ENCODE results near the gene S100A2.

S100A2 gene

GRCh38 chr1:153610334-153610733 lies 44.7 kb upstream of the S100A2 start:
- no peaks in the 10 kb centered on the region for H3K36me3 ChIP-seq (ENCODE audit: control insufficient read depth, insufficient read depth, low read length)
- H3K27me3 ChIP-seq (replicated peaks; ENCODE audit: control insufficient read depth, insufficient read depth, low read length, poor library complexity, severe bottlenecking), result no peaks in the 10 kb centered on the region
- no peaks in the 10 kb centered on the region for H3K9me3 ChIP-seq (ENCODE audit: control insufficient read depth, low read length)
- no peak overlapping the region for H3K27ac ChIP-seq (ENCODE audit: insufficient read depth, low read length, poor library complexity, severe bottlenecking)
- H3K4me3 ChIP-seq (ENCODE audit: insufficient read depth, low read depth, low read length, poor library complexity, severe bottlenecking), result no peak overlapping the region
- H3K4me1 ChIP-seq (ENCODE audit: control insufficient read depth, insufficient read depth, low read length, poor library complexity, severe bottlenecking), result no peaks in the 10 kb centered on the region
- no peak for DNase-seq

- Histone ChIP-seq H3K4me1 (ENCODE audit: control insufficient read depth, insufficient read depth, low read length, poor library complexity, severe bottlenecking) (no peaks in the 10 kb centered on the region), H3K4me3 (ENCODE audit: insufficient read depth, low read depth, low read length, poor library complexity, severe bottlenecking) (no peak overlapping the region), H3K9me3 (ENCODE audit: control insufficient read depth, low read length) (no peaks in the 10 kb centered on the region), H3K27ac (ENCODE audit: insufficient read depth, low read length, poor library complexity, severe bottlenecking) (no peak overlapping the region), H3K36me3 (ENCODE audit: control insufficient read depth, insufficient read depth, low read length) (no peaks in the 10 kb centered on the region), H3K27me3 (replicated peaks; ENCODE audit: control insufficient read depth, insufficient read depth, low read length, poor library complexity, severe bottlenecking) (no peaks in the 10 kb centered on the region)
- no peak for DNase-seq
These were observed 43.9 kb upstream of the S100A2 start for GRCh38 chr1:153609585-153609907.

- Histone ChIP-seq H3K9me3 (ENCODE audit: control insufficient read depth, low read length) (no peaks in the 10 kb centered on the region), H3K27me3 (replicated peaks; ENCODE audit: control insufficient read depth, insufficient read depth, low read length, poor library complexity, severe bottlenecking) (no peaks in the 10 kb centered on the region), H3K36me3 (ENCODE audit: control insufficient read depth, insufficient read depth, low read length) (no peaks in the 10 kb centered on the region), H3K4me1 (ENCODE audit: control insufficient read depth, insufficient read depth, low read length, poor library complexity, severe bottlenecking) (no peaks in the 10 kb centered on the region), H3K4me3 (ENCODE audit: insufficient read depth, low read depth, low read length, poor library complexity, severe bottlenecking) (no peak overlapping the region), H3K27ac (ENCODE audit: insufficient read depth, low read length, poor library complexity, severe bottlenecking) (no peak overlapping the region)
- no peak for DNase-seq
These were observed 43.3 kb upstream of the S100A2 start for GRCh38 chr1:153608742-153609584.

DNA sequence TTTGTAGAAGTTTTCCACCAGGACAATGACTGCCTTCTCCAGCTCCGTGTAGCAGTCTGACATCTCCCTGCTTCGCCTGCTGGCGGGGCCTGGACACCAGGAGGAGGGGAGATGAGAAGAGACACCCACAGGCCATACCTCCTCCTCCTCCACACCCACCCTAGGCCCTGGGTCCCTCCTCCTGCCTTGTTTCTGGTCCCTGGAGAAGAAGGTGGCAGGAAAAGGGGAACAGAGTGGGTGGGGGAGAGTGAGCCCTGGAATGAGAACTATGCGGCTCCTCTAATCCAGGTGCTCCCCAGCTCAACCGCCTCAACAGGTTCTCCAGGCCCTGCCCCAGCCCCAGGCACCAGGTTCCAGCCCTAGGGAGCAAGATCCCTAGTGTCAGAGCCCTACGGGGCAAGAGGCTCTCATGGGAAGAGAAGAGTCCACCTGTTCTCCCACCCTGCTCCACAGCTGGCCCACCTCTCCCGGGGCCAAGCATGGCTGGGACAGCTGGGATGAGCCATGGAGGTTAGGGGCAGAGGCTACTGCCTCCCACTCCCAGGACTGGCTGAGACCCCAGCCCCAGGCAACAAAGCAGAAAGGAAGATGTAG lies 42.5 kb upstream of the S100A2 start:
- H3K4me1 ChIP-seq (ENCODE audit: control insufficient read depth, insufficient read depth, low read length, poor library complexity, severe bottlenecking), result no peaks in the 10 kb centered on the region
- DNase-seq, result no peak
- no peak overlapping the region for H3K4me3 ChIP-seq (ENCODE audit: insufficient read depth, low read depth, low read length, poor library complexity, severe bottlenecking)
- H3K9me3 ChIP-seq (ENCODE audit: control insufficient read depth, low read length), result no peaks in the 10 kb centered on the region
- H3K27me3 ChIP-seq (replicated peaks; ENCODE audit: control insufficient read depth, insufficient read depth, low read length, poor library complexity, severe bottlenecking), result no peaks in the 10 kb centered on the region
- no peaks in the 10 kb centered on the region for H3K36me3 ChIP-seq (ENCODE audit: control insufficient read depth, insufficient read depth, low read length)
- no peak overlapping the region for H3K27ac ChIP-seq (ENCODE audit: insufficient read depth, low read length, poor library complexity, severe bottlenecking)

DNA sequence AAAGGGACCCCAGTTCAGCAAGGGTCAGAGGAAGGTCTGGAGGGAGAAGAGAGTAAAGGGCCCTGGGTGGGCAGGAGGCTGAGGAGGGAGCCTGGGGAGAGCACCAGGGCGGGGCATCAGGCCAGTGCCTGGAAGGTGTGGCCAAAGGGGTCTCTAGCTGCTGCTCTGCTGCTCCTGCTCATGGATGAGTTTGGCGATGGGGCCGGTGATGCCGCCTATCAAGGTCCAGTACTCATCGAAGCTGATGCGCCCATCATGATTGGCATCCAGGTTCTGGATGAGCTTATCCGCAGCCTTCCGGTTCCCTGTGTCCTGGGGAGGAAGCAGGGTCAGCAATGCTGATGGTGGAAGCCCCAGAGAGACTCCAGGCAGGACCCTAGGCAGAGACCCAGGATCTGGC lies 41.7 kb upstream of the S100A2 start:
- Histone ChIP-seq H3K36me3 (ENCODE audit: control insufficient read depth, insufficient read depth, low read length) (no peaks in the 10 kb centered on the region), H3K9me3 (ENCODE audit: control insufficient read depth, low read length) (no peaks in the 10 kb centered on the region), H3K27me3 (replicated peaks; ENCODE audit: control insufficient read depth, insufficient read depth, low read length, poor library complexity, severe bottlenecking) (no peaks in the 10 kb centered on the region), H3K4me3 (ENCODE audit: insufficient read depth, low read depth, low read length, poor library complexity, severe bottlenecking) (no peak overlapping the region), H3K4me1 (ENCODE audit: control insufficient read depth, insufficient read depth, low read length, poor library complexity, severe bottlenecking) (no peaks in the 10 kb centered on the region), H3K27ac (ENCODE audit: insufficient read depth, low read length, poor library complexity, severe bottlenecking) (no peak overlapping the region)
- DNase-seq, result no peak

- no peaks in the 10 kb centered on the region for H3K27me3 ChIP-seq (replicated peaks; ENCODE audit: control insufficient read depth, insufficient read depth, low read length, poor library complexity, severe bottlenecking)
- DNase-seq, result no peak
- no peak overlapping the region for H3K27ac ChIP-seq (ENCODE audit: insufficient read depth, low read length, poor library complexity, severe bottlenecking)
- H3K36me3 ChIP-seq (ENCODE audit: control insufficient read depth, insufficient read depth, low read length), result no peaks in the 10 kb centered on the region
- H3K4me1 ChIP-seq (ENCODE audit: control insufficient read depth, insufficient read depth, low read length, poor library complexity, severe bottlenecking), result no peaks in the 10 kb centered on the region
- no peak overlapping the region for H3K4me3 ChIP-seq (ENCODE audit: insufficient read depth, low read depth, low read length, poor library complexity, severe bottlenecking)
- no peaks in the 10 kb centered on the region for H3K9me3 ChIP-seq (ENCODE audit: control insufficient read depth, low read length)
These were observed 40.5 kb upstream of the S100A2 start for GRCh38 chr1:153606194-153606593.

DNA sequence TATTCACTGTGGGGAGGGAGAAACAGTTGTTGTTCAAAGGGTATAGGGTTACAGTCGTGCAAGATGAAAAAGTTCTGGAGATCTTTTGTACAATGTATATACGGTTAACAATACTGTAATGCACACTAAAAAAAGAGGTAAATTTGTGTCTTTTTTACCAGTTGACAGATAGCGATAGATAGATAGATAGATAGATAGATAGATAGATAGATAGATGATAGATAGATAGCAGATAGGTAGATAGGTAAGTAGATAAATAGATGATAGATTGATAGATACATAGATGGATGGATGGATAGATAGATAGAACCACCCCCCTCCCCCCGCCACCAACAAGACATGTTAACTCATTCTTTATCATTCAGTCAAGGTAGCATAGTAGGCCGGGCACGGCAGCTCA lies 37.1 kb upstream of the S100A2 start:
- Histone ChIP-seq H3K4me1 (ENCODE audit: control insufficient read depth, insufficient read depth, low read length, poor library complexity, severe bottlenecking) (peaks cover 6% of the 10 kb centered on the region), H3K4me3 (ENCODE audit: insufficient read depth, low read depth, low read length, poor library complexity, severe bottlenecking) (no peak overlapping the region), H3K9me3 (ENCODE audit: control insufficient read depth, low read length) (no peaks in the 10 kb centered on the region), H3K27ac (ENCODE audit: insufficient read depth, low read length, poor library complexity, severe bottlenecking) (no peak overlapping the region), H3K36me3 (ENCODE audit: control insufficient read depth, insufficient read depth, low read length) (no peaks in the 10 kb centered on the region), H3K27me3 (replicated peaks; ENCODE audit: control insufficient read depth, insufficient read depth, low read length, poor library complexity, severe bottlenecking) (no peaks in the 10 kb centered on the region)
- DNase-seq, result no peak

GRCh38 chr1:153599847-153600246 lies 34.2 kb upstream of the S100A2 start:
- Histone ChIP-seq H3K4me1 (ENCODE audit: control insufficient read depth, insufficient read depth, low read length, poor library complexity, severe bottlenecking) (peaks cover 8% of the 10 kb centered on the region), H3K27me3 (replicated peaks; ENCODE audit: control insufficient read depth, insufficient read depth, low read length, poor library complexity, severe bottlenecking) (no peaks in the 10 kb centered on the region), H3K36me3 (ENCODE audit: control insufficient read depth, insufficient read depth, low read length) (no peaks in the 10 kb centered on the region), H3K9me3 (ENCODE audit: control insufficient read depth, low read length) (no peaks in the 10 kb centered on the region), H3K4me3 (ENCODE audit: insufficient read depth, low read depth, low read length, poor library complexity, severe bottlenecking) (no peak overlapping the region), H3K27ac (ENCODE audit: insufficient read depth, low read length, poor library complexity, severe bottlenecking) (no peak overlapping the region)
- DNase-seq, result no peak

DNA sequence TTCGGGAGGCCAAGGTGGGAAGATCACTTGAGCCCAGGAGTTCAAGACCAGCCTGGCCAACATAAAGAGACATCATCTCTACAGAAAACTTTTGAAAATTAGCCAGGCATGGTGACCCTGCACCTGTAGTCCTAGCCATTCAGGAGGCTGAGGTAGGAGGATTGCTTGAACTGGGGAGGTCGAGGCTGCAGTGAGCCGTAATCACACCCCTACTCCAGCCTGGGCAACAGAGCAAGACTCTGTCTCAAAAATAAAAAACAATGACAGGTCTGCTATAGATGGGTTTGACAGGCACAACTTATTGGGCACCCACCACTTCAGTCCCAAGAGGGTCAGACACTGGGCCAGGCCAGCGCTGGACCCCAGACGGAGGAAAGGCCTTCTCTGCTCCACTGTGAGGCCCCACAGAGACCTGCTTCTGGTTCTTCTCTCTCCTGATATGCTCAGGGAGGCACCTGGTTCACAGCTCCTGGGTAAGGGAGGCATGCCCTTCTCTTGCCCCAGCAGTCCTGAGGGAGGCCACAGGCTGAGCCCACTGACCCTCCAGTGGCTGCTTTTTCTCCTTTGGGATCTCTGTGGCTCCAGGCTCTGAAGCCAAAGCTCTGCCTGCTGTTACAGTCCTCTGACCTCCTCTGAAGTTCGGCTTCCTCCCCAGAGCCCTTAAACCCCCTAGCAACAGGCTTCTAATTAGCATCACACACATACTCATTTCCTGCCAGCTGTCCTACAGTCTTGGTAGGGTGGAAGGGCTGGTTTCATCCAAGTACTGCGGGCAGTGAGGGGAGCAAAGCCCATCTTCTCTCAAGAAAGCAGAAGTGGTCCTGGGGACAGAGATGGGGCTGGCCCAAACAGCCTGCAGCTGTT lies 32.9 kb upstream of the S100A2 start:
- Histone ChIP-seq H3K36me3 (ENCODE audit: control insufficient read depth, insufficient read depth, low read length) (no peaks in the 10 kb centered on the region), H3K27ac (ENCODE audit: insufficient read depth, low read length, poor library complexity, severe bottlenecking) (no peak overlapping the region), H3K9me3 (ENCODE audit: control insufficient read depth, low read length) (no peaks in the 10 kb centered on the region), H3K4me1 (ENCODE audit: control insufficient read depth, insufficient read depth, low read length, poor library complexity, severe bottlenecking) (peaks cover 8% of the 10 kb centered on the region), H3K27me3 (replicated peaks; ENCODE audit: control insufficient read depth, insufficient read depth, low read length, poor library complexity, severe bottlenecking) (no peaks in the 10 kb centered on the region), H3K4me3 (ENCODE audit: insufficient read depth, low read depth, low read length, poor library complexity, severe bottlenecking) (no peak overlapping the region)
- no peak for DNase-seq

GRCh38 chr1:153597206-153597605 lies 31.6 kb upstream of the S100A2 start:
- no peaks in the 10 kb centered on the region for H3K36me3 ChIP-seq (ENCODE audit: control insufficient read depth, insufficient read depth, low read length)
- H3K4me3 ChIP-seq (ENCODE audit: insufficient read depth, low read depth, low read length, poor library complexity, severe bottlenecking), result no peak overlapping the region
- H3K4me1 ChIP-seq (ENCODE audit: control insufficient read depth, insufficient read depth, low read length, poor library complexity, severe bottlenecking), result peaks cover 8% of the 10 kb centered on the region
- DNase-seq, result no peak
- no peaks in the 10 kb centered on the region for H3K27me3 ChIP-seq (replicated peaks; ENCODE audit: control insufficient read depth, insufficient read depth, low read length, poor library complexity, severe bottlenecking)
- no peak overlapping the region for H3K27ac ChIP-seq (ENCODE audit: insufficient read depth, low read length, poor library complexity, severe bottlenecking)
- no peaks in the 10 kb centered on the region for H3K9me3 ChIP-seq (ENCODE audit: control insufficient read depth, low read length)

Measured in effector memory CD4-positive, alpha-beta T cell (primary cell).